GM21360 (cell line): ENCODE data around the gene LTC4S.
"Not testable (repeated sequence)": the region's sequence is repeated elsewhere in the genome, so short reads cannot be mapped to it uniquely, and the experiment has no call there.

Source experiments
- ATAC-seq: cut with Tn5 transposase; IDR thresholded peaks from one replicate; pipeline ENCODE4 v1.9.1; 2021; ENCODE audit warnings: mild to moderate bottlenecking, moderate library complexity; ENCODE audit not compliant: unreplicated experiment

LTC4S gene

GRCh38 chr5:179793468-179794139, at the start of gene LTC4S:
Gene LTC4S, plus strand, starts transcription at chr5:179793986. Its CDS starts 95 bp downstream, at chr5:179794081.
- no peak for ATAC-seq

- not testable (repeated sequence) for ATAC-seq
Measured at GRCh38 chr5:179744106-179744505, 49.7 kb upstream of the LTC4S start.

- no peak for ATAC-seq
Measured at GRCh38 chr5:179746872-179747271, 46.9 kb upstream of the LTC4S start.

GRCh38 chr5:179747811-179748210, 46.0 kb upstream of the LTC4S start:
- ATAC-seq = no peak

GRCh38 chr5:179749857-179750508, 43.8 kb upstream of the LTC4S start:
- no peak for ATAC-seq

- ATAC-seq = no peak
Measured at GRCh38 chr5:179753971-179754370, 39.8 kb upstream of the LTC4S start.

GRCh38 chr5:179755022-179755421, 38.8 kb upstream of the LTC4S start:
- ATAC-seq = no peak

GRCh38 chr5:179758955-179759354, 34.8 kb upstream of the LTC4S start:
- ATAC-seq = no peak

- peak; percentile 50 for ATAC-seq
Measured at GRCh38 chr5:179759581-179760551, 33.9 kb upstream of the LTC4S start.

- ATAC-seq = no peak
Measured at GRCh38 chr5:179762079-179762780, 31.6 kb upstream of the LTC4S start.

GRCh38 chr5:179762781-179763176, 31.0 kb upstream of the LTC4S start:
- no peak for ATAC-seq

GRCh38 chr5:179763215-179763945, 30.4 kb upstream of the LTC4S start:
- ATAC-seq = no peak

GRCh38 chr5:179764056-179764455, 29.7 kb upstream of the LTC4S start:
- ATAC-seq = no peak

- no peak for ATAC-seq
Measured at GRCh38 chr5:179765400-179765799, 28.4 kb upstream of the LTC4S start.

GRCh38 chr5:179766021-179766725, 27.6 kb upstream of the LTC4S start:
- ATAC-seq = no peak

- no peak for ATAC-seq
Measured at GRCh38 chr5:179766726-179767455, 26.9 kb upstream of the LTC4S start.

GRCh38 chr5:179767496-179768100, 26.2 kb upstream of the LTC4S start:
- ATAC-seq = no peak

- no peak for ATAC-seq
Measured at GRCh38 chr5:179768326-179769085, 25.3 kb upstream of the LTC4S start.
